ENCODE results near the gene ZRANB1. TPM values are rescaled to one million over a fixed set of nuclear protein-coding genes. Genes with fewer than 3 reads are reported as not detected.

ZRANB1 gene
- total RNA-seq, 2 donors from 2014 or later: 26.0 to 26.9 TPM

DNA sequence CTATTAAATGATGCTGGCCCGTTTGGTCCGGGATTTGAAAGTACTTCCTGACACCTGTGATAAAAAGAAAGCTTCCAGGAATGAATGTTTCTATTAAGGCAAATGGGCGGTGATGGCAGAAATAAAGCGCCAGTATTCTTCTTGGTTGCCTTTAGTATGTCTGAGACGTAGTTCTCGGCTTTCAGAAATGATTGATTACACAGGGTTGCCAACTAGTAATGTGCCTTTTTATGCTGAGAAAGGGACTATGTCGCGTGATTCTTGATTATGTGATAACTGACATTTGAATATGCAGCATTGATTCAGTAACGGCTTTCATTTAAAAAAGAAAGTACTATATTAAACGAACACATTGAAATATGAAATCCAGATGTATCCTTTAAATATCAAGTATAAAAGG, 13.9 kb downstream of the ZRANB1 start:
- Mint-ChIP-seq H3K36me3 (ENCODE audit: low read depth) (peaks cover 13% of the 10 kb centered on the region), H3K27me3 (ENCODE audit: insufficient read depth) (no peaks in the 10 kb centered on the region), H3K4me3 (no peak overlapping the region), H3K9me3 (no peaks in the 10 kb centered on the region), H3K27ac (no peak overlapping the region), H3K4me1 (peaks cover 15% of the 10 kb centered on the region)
- DNase-seq: no peak
- Histone ChIP-seq H3K4me1 (ENCODE audit: control insufficient read depth, insufficient read depth, low read length) (no peaks in the 10 kb centered on the region), H3K27ac (ENCODE audit: low read depth, low read length) (no peak overlapping the region), H3K27me3 (ENCODE audit: control insufficient read depth, insufficient read depth, low read length, poor library complexity, severe bottlenecking) (no peaks in the 10 kb centered on the region), H3K4me3 (ENCODE audit: low read length) (no peak overlapping the region), H3K9ac (ENCODE audit: extremely low read depth, low read length, poor library complexity, severe bottlenecking) (no peak overlapping the region), H3K9me3 (ENCODE audit: control insufficient read depth, low read length) (no peaks in the 10 kb centered on the region), H3K36me3 (ENCODE audit: control insufficient read depth, insufficient read depth, low read length) (peaks cover 12% of the 10 kb centered on the region)
- TF ChIP-seq, protein P1, sequence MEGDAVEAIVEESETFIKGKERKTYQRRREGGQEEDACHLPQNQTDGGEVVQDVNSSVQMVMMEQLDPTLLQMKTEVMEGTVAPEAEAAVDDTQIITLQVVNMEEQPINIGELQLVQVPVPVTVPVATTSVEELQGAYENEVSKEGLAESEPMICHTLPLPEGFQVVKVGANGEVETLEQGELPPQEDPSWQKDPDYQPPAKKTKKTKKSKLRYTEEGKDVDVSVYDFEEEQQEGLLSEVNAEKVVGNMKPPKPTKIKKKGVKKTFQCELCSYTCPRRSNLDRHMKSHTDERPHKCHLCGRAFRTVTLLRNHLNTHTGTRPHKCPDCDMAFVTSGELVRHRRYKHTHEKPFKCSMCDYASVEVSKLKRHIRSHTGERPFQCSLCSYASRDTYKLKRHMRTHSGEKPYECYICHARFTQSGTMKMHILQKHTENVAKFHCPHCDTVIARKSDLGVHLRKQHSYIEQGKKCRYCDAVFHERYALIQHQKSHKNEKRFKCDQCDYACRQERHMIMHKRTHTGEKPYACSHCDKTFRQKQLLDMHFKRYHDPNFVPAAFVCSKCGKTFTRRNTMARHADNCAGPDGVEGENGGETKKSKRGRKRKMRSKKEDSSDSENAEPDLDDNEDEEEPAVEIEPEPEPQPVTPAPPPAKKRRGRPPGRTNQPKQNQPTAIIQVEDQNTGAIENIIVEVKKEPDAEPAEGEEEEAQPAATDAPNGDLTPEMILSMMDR (conservative IDR thresholded peaks at IDR 0.05): no peak
- WGBS, 2 experiments (ENCODE audit: insufficient coverage in 1 of 2, insufficient read length in 1 of 2): 94 to 97% methylated on average over 8 of the region's 10 CpGs

DNA sequence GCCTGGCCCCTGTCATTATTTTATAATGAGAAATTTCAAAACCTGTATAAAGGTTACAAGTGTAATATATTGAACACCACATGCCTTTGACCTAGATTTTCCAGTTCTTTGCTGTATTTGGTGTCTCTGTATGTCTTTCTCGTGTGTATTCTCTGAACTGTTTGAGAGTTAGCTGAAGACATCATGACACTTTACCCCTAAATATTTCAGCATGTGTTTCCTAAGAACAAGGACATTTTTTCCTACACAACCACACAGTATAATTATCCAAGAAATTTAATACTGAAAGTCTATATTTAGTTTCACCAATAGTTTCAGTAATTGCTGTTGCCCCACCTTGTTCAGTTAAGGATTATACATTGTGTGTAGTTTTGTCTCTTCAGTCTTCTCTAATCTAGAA, 14.8 kb downstream of the ZRANB1 start:
- Histone ChIP-seq H3K9me3 (ENCODE audit: control insufficient read depth, low read length) (no peaks in the 10 kb centered on the region), H3K4me1 (ENCODE audit: control insufficient read depth, insufficient read depth, low read length) (no peaks in the 10 kb centered on the region), H3K9ac (ENCODE audit: extremely low read depth, low read length, poor library complexity, severe bottlenecking) (no peak overlapping the region), H3K4me3 (ENCODE audit: low read length) (no peak overlapping the region), H3K27ac (ENCODE audit: low read depth, low read length) (no peak overlapping the region), H3K27me3 (ENCODE audit: control insufficient read depth, insufficient read depth, low read length, poor library complexity, severe bottlenecking) (no peaks in the 10 kb centered on the region), H3K36me3 (ENCODE audit: control insufficient read depth, insufficient read depth, low read length) (peaks cover 12% of the 10 kb centered on the region)
- H3K4me1 Mint-ChIP-seq: peaks cover 15% of the 10 kb centered on the region
- no peaks in the 10 kb centered on the region for H3K27me3 Mint-ChIP-seq (ENCODE audit: insufficient read depth)
- H3K9me3 Mint-ChIP-seq: no peaks in the 10 kb centered on the region
- TF ChIP-seq, protein P1 (conservative IDR thresholded peaks at IDR 0.05): no peak
- H3K36me3 Mint-ChIP-seq (ENCODE audit: low read depth): peaks cover 13% of the 10 kb centered on the region
- WGBS, 2 experiments (ENCODE audit: insufficient coverage in 1 of 2, insufficient read length in 1 of 2): 86 to 100% methylated on average over 1 of the region's 1 CpG
- H3K27ac Mint-ChIP-seq: no peak overlapping the region
- DNase-seq: no peak
- H3K4me3 Mint-ChIP-seq: no peak overlapping the region

DNA sequence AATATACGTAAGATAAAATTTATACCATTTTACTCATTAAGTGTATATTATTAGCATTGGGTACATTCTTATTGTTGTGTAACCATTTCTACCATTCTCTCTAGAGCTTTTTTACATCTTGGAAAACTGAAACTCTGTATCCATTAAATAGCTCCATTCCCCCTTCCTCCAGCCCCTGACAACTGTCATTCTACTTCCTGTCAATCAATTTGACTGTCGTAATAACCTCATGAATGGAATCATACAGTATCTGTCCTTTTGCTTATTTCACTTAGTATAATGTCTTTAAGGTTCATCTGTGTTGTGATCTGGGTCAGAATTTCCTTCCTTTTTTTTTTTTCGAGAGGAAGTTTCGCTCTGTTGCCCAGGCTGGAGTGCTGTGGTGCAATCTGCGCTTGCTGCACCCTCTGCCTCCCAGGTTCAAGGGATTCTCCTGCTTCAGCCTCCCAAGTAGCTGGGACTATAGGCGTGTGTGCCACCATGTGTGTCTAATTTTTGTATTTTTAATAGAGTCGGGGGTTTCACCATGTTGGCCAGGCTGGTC, 15.6 kb downstream of the ZRANB1 start:
- H3K27me3 Mint-ChIP-seq (ENCODE audit: insufficient read depth): no peaks in the 10 kb centered on the region
- Histone ChIP-seq H3K27me3 (ENCODE audit: control insufficient read depth, insufficient read depth, low read length, poor library complexity, severe bottlenecking) (no peaks in the 10 kb centered on the region), H3K36me3 (ENCODE audit: control insufficient read depth, insufficient read depth, low read length) (peaks cover 18% of the 10 kb centered on the region), H3K27ac (ENCODE audit: low read depth, low read length) (no peak overlapping the region), H3K9ac (ENCODE audit: extremely low read depth, low read length, poor library complexity, severe bottlenecking) (no peak overlapping the region), H3K4me3 (ENCODE audit: low read length) (no peak overlapping the region), H3K4me1 (ENCODE audit: control insufficient read depth, insufficient read depth, low read length) (no peaks in the 10 kb centered on the region), H3K9me3 (ENCODE audit: control insufficient read depth, low read length) (no peaks in the 10 kb centered on the region)
- no peak for DNase-seq
- peaks cover 8% of the 10 kb centered on the region for H3K36me3 Mint-ChIP-seq (ENCODE audit: low read depth)
- H3K27ac Mint-ChIP-seq: no peak overlapping the region
- H3K4me3 Mint-ChIP-seq: no peak overlapping the region
- 80 to 94% methylated on average over 4 to 6 of the region's 7 CpGs for WGBS, 2 experiments (ENCODE audit: insufficient coverage in 1 of 2, insufficient read length in 1 of 2)
- H3K4me1 Mint-ChIP-seq: peaks cover 10% of the 10 kb centered on the region
- TF ChIP-seq, protein P1 (conservative IDR thresholded peaks at IDR 0.05): no peak
- no peaks in the 10 kb centered on the region for H3K9me3 Mint-ChIP-seq
